ENCODE measurements around the gene MAT1A. TPM values are rescaled to one million over a fixed set of nuclear protein-coding genes. Genes with fewer than 3 reads are reported as not detected.

The MAT1A gene
- total RNA-seq, 1 experiment from 2014 or later, result 3.4 TPM

- ChIA-PET POLR2A (no interaction called here), CTCF (interaction anchor here (1.5 kb wide), 1 partner anchor 10 kb away, joined by 4 read pairs; no protein-coding TSS in a partner anchor)
- Mint-ChIP-seq H3K36me3 (ENCODE audit: insufficient read depth, unreplicated experiment) (no peaks in the 10 kb centered on the region), H3K4me3 (ENCODE audit: unreplicated experiment) (no peak overlapping the region), H3K9me3 (ENCODE audit: unreplicated experiment) (peaks cover 19% of the 10 kb centered on the region), H3K4me1 (ENCODE audit: low read depth, unreplicated experiment) (peaks cover 4% of the 10 kb centered on the region), H3K27ac (ENCODE audit: unreplicated experiment) (no peak overlapping the region), H3K27me3 (ENCODE audit: insufficient read depth, unreplicated experiment) (no peaks in the 10 kb centered on the region)
- intact Hi-C loops (cut with micrococcal nuclease; ENCODE audit: unreplicated experiment), result no loop called here
- peaks cover 18% of the 10 kb centered on the region for H3K4me1 ChIP-seq
- BruUV-seq (replicated peaks), result no TSS peak
- no peak for DNase-seq
- no peak for TF ChIP-seq CTCF (IDR thresholded peaks at IDR 0.05; ENCODE audit: insufficient read depth in 1 of 2, low read depth in 1 of 2, low read length in 1 of 2, severe bottlenecking in 1 of 2, unreplicated experiment in 1 of 2)
- H3K27me3 ChIP-seq (replicated peaks; ENCODE audit: control insufficient read depth, insufficient read depth, low read length), result no peaks in the 10 kb centered on the region
- H3K9me3 ChIP-seq, result no peaks in the 10 kb centered on the region; the same call in 1 of the 2 replicates
- no peak overlapping the region for H3K4me3 ChIP-seq (ENCODE audit: low read depth, low read length)
- H3K36me3 ChIP-seq (ENCODE audit: control insufficient read depth, insufficient read depth, low read length), result no peaks in the 10 kb centered on the region
These were observed 20.4 kb downstream of the MAT1A start for GRCh38 chr10:80268938-80269588.

GRCh38 chr10:80268266-80268665 lies 21.2 kb downstream of the MAT1A start:
- Mint-ChIP-seq H3K27me3 (ENCODE audit: insufficient read depth, unreplicated experiment) (no peaks in the 10 kb centered on the region), H3K9me3 (ENCODE audit: unreplicated experiment) (peaks cover 19% of the 10 kb centered on the region), H3K36me3 (ENCODE audit: insufficient read depth, unreplicated experiment) (no peaks in the 10 kb centered on the region), H3K4me1 (ENCODE audit: low read depth, unreplicated experiment) (peaks cover 4% of the 10 kb centered on the region), H3K27ac (ENCODE audit: unreplicated experiment) (no peak overlapping the region), H3K4me3 (ENCODE audit: unreplicated experiment) (no peak overlapping the region)
- no peak for TF ChIP-seq CTCF (IDR thresholded peaks at IDR 0.05; ENCODE audit: insufficient read depth in 1 of 2, low read depth in 1 of 2, low read length in 1 of 2, severe bottlenecking in 1 of 2, unreplicated experiment in 1 of 2)
- peaks cover 12% of the 10 kb centered on the region for H3K4me1 ChIP-seq
- BruUV-seq (replicated peaks), result no TSS peak
- no peak for DNase-seq
- POLR2A ChIA-PET, result no interaction called here
- CTCF ChIA-PET, result interaction anchor here (1.5 kb wide), 1 partner anchor 9 kb away, joined by 4 read pairs; no protein-coding TSS in a partner anchor
- no peaks in the 10 kb centered on the region; the same call in 1 of the 2 replicates for H3K9me3 ChIP-seq
- no peak overlapping the region for H3K4me3 ChIP-seq (ENCODE audit: low read depth, low read length)
- no peaks in the 10 kb centered on the region for H3K36me3 ChIP-seq (ENCODE audit: control insufficient read depth, insufficient read depth, low read length)
- intact Hi-C loops (cut with micrococcal nuclease; ENCODE audit: unreplicated experiment), result no loop called here
- no peaks in the 10 kb centered on the region for H3K27me3 ChIP-seq (replicated peaks; ENCODE audit: control insufficient read depth, insufficient read depth, low read length)

DNA sequence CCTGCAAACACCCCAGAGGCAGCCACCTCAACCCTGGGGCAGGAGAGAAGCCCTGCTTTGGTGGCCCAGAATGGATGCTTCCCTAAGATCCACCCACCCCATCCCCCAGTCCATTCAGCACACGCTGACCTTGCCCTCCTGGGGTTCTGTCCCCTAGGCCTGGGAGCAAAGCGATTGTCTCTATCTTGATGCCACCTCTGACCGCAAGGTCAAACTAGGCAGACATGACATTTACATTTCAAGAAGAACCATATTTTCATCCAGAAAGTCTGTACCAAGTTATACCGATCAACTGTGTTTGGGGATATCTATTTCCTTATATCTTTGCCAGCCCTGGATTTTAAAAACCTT lies 23.0 kb downstream of the MAT1A start:
- no peaks in the 10 kb centered on the region for H3K36me3 ChIP-seq (ENCODE audit: control insufficient read depth, insufficient read depth, low read length)
- no TSS peak for BruUV-seq (replicated peaks)
- Mint-ChIP-seq H3K4me3 (ENCODE audit: unreplicated experiment) (no peak overlapping the region), H3K27ac (ENCODE audit: unreplicated experiment) (no peak overlapping the region), H3K9me3 (ENCODE audit: unreplicated experiment) (peaks cover 19% of the 10 kb centered on the region), H3K27me3 (ENCODE audit: insufficient read depth, unreplicated experiment) (no peaks in the 10 kb centered on the region), H3K36me3 (ENCODE audit: insufficient read depth, unreplicated experiment) (no peaks in the 10 kb centered on the region), H3K4me1 (ENCODE audit: low read depth, unreplicated experiment) (peaks cover 4% of the 10 kb centered on the region)
- no peak overlapping the region for H3K4me3 ChIP-seq (ENCODE audit: low read depth, low read length)
- H3K4me1 ChIP-seq, result no peaks in the 10 kb centered on the region
- no peaks in the 10 kb centered on the region for H3K27me3 ChIP-seq (replicated peaks; ENCODE audit: control insufficient read depth, insufficient read depth, low read length)
- intact Hi-C loops (cut with micrococcal nuclease; ENCODE audit: unreplicated experiment), result no loop called here
- no peak for DNase-seq
- H3K9me3 ChIP-seq, result peaks cover 5% of the 10 kb centered on the region; the same call in 1 of the 2 replicates
- ChIA-PET POLR2A (no interaction called here), CTCF (no interaction called here)
- no peak for TF ChIP-seq CTCF (IDR thresholded peaks at IDR 0.05; ENCODE audit: insufficient read depth in 1 of 2, low read depth in 1 of 2, low read length in 1 of 2, severe bottlenecking in 1 of 2, unreplicated experiment in 1 of 2)

Data from Caco-2 (cell line).